A673 (cell line): ENCODE data around the gene SPIN1.

ENCODE experiments used
- EZH2 ChIP-seq: fragments of 200-600 bp; sonication (generic); IDR thresholded peaks from 2 replicates; pipeline ENCODE4 v1.6.1; 2017; ENCODE audit warnings: borderline replicate concordance, low read depth, mild to moderate bottlenecking, mixed read lengths, antibody characterized with exemption, low read length; ENCODE audit not compliant: poor library complexity, severe bottlenecking
- TF ChIP-seq, protein P1 (sequence below): fragments of 300-800, 200-600 bp; sonication (generic); conservative IDR thresholded peaks from 2 replicates; pipeline ENCODE4 v1.5.1; 2017; ENCODE audit warnings: low read depth, mild to moderate bottlenecking, antibody characterized with exemption, low read length, moderate library complexity, mixed read lengths

DNA sequence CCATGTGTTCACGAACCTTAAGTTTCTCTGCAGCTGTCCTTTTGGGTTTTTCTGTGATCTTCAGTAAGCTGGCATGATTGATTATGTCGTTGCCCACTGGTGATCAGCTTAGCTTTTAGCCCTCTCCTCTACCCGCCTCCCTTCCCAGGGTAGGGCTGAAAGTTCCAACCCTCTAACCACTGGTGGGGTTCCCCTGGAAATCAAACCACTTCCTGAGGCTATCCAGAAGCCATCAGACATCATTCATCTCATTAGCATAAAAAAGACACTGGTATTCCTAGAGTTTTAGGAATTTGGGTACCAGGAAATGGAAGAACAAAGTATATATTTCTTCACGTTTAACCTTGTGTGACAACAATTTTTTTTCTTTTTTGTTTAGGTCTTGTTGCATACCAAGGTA is 29.8 kb downstream of the SPIN1 start:
- TF ChIP-seq, protein P1, sequence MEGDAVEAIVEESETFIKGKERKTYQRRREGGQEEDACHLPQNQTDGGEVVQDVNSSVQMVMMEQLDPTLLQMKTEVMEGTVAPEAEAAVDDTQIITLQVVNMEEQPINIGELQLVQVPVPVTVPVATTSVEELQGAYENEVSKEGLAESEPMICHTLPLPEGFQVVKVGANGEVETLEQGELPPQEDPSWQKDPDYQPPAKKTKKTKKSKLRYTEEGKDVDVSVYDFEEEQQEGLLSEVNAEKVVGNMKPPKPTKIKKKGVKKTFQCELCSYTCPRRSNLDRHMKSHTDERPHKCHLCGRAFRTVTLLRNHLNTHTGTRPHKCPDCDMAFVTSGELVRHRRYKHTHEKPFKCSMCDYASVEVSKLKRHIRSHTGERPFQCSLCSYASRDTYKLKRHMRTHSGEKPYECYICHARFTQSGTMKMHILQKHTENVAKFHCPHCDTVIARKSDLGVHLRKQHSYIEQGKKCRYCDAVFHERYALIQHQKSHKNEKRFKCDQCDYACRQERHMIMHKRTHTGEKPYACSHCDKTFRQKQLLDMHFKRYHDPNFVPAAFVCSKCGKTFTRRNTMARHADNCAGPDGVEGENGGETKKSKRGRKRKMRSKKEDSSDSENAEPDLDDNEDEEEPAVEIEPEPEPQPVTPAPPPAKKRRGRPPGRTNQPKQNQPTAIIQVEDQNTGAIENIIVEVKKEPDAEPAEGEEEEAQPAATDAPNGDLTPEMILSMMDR: no peak
- TF ChIP-seq EZH2: no peak
